K562 (cell line): Measurements from ENCODE around the gene NFKB2. TPM values are rescaled to one million over a fixed set of nuclear protein-coding genes. Genes with fewer than 3 reads are reported as not detected.

Source experiments
- EWSR1 ChIP-seq: fragments of 450-650 bp; IDR thresholded peaks from 2 replicates; pipeline ENCODE4 v1.6.1; 2018; ENCODE audit warnings: borderline replicate concordance, mild to moderate bottlenecking, low read depth, moderate library complexity; ENCODE audit not compliant: partially characterized antibody
- LCOR ChIP-seq: sonication (generic); formaldehyde crosslinking; IDR thresholded peaks from 2 replicates; pipeline ENCODE4 v1.8.0; 2022; ENCODE audit warnings: mild to moderate bottlenecking, missing genetic modification reagents
- MIER1 ChIP-seq: fragments of 450-650 bp; IDR thresholded peaks from 2 replicates; pipeline ENCODE4 v1.6.1; 2016; ENCODE audit warnings: antibody characterized with exemption, mild to moderate bottlenecking, low read depth
- PML ChIP-seq: IDR thresholded peaks from 2 replicates; pipeline ENCODE4 v1.6.1; 2012; ENCODE audit warnings: low read length, inconsistent platforms
- TAF1 ChIP-seq: IDR thresholded peaks from 2 replicates; pipeline ENCODE4 v1.6.1; 2011; ENCODE audit warnings: mild to moderate bottlenecking, low read length, moderate library complexity; ENCODE audit not compliant: insufficient read depth, control insufficient read depth, severe bottlenecking; ENCODE audit errors: extremely low read depth
- ZBTB7A ChIP-seq: IDR thresholded peaks from 2 replicates; pipeline ENCODE4 v1.6.1; 2011; ENCODE audit warnings: low read depth, mild to moderate bottlenecking, low read length, moderate library complexity, borderline replicate concordance; ENCODE audit not compliant: control insufficient read depth
- ZNF133 ChIP-seq: fragments of 250-450 bp; sonication (Bioruptor Pico); IDR thresholded peaks from 2 replicates; pipeline ENCODE4 v1.4.0; 2020; ENCODE audit warnings: mild to moderate bottlenecking
- ZNF253 ChIP-seq: fragments of 250-450 bp; sonication (Bioruptor Pico); conservative IDR thresholded peaks from 2 replicates; pipeline ENCODE4 v1.6.1; 2021; ENCODE audit warnings: mild to moderate bottlenecking
- polyA plus RNA-seq, 8 experiments: library from polyadenylated mRNA; depleted of rRNA in 4 of 8; stranded (reverse) in 5 of 8; unstranded in 3 of 8; fragments of >200 nt; fragmentation: Nextera tagmentation in 2 of 8; fragmentation: Illumina TruSeq in 1 of 8; extraction: Ambion mirVana in 2 of 8; extraction: Trizol in 1 of 8; gene quantifications; 2 replicates each; pipeline versions ENCODE4 v1.2.1 to v1.2.3, GENCODE V29; 2011 to 2014; ENCODE audit warnings: inconsistent platforms in 1 of 8, missing spikeins in 1 of 8
- total RNA-seq, 7 experiments: library from RNA; depleted of rRNA in 6 of 7; stranded (reverse); fragments of >200 nt in 6 of 7; fragmentation: Illumina TruSeq in 2 of 7; extraction: Trizol in 2 of 7; gene quantifications; 2 replicates each; pipeline versions ENCODE4 v1.2.1 to v1.2.3, GENCODE V29; 2011 to 2021; ENCODE audit warnings: low replicate concordance in 1 of 7
- TF ChIP-seq, protein P1 (sequence below): fragments of 450-650 bp; formaldehyde crosslinking; IDR thresholded peaks from 2 replicates; pipeline ENCODE4 v1.4.0; 2020; ENCODE audit warnings: mild to moderate bottlenecking, moderate library complexity
- TF ChIP-seq, protein P2 (sequence below): fragments of 250-450 bp; sonication (Bioruptor Pico); IDR thresholded peaks from 2 replicates; pipeline ENCODE4 v1.8.0; 2022; ENCODE audit warnings: inconsistent platforms
- TF ChIP-seq, protein P3 (sequence below): fragments of 250-450 bp; sonication (Bioruptor Pico); IDR thresholded peaks from 2 replicates; pipeline ENCODE4 v1.4.0; 2020; ENCODE audit warnings: borderline replicate concordance
- TF ChIP-seq, protein P4 (sequence below): sonication (generic); formaldehyde crosslinking; IDR thresholded peaks from 2 replicates; pipeline ENCODE4 v1.8.1; 2023; ENCODE audit warnings: mild to moderate bottlenecking, missing genetic modification reagents, moderate library complexity

NFKB2 gene
- total and polyA plus RNA-seq, 9 of the 15 experiments (the other 6 are each of a cell fraction or from before 2014, with no cell fraction given), result 0.07 to 20.3 (median 7.9) TPM

DNA sequence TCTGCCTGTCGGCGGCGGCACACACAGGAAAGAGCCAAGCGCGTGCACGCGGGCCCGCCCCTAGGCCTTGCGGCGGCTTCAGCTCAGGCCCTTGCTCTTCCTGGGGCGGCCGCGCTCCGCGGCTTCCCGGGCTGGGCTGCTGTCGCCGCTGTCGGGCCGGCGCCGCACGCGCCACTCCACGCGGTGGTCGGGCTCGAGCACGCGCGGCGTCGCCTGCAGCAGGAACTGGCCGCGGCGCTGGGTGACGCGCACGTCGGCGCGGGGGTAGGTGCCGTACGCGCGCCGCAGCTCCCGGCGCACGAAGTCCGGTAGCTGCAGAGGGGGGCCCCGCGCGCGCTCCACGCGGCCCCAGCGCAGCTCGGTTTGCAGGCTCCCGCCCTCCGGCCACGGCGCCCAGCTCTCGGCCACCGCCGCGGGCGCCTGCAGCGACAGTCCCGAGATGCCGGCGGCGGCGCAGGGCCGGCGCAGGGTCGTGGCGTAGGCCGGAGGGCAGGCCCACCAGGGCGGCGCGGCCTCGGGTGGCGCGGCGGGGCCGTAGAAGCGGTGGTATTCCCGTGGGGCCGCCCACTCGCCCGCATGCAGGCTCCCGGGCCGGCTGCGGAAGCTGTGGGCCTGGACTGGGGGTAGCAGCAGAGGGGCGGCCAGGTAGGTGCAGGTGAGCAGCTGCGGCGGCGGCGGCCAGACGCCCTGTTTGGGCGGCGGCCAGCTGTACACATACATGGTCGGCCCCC lies 55.0 kb downstream of the NFKB2 start (continued):
- TF ChIP-seq, protein P1, sequence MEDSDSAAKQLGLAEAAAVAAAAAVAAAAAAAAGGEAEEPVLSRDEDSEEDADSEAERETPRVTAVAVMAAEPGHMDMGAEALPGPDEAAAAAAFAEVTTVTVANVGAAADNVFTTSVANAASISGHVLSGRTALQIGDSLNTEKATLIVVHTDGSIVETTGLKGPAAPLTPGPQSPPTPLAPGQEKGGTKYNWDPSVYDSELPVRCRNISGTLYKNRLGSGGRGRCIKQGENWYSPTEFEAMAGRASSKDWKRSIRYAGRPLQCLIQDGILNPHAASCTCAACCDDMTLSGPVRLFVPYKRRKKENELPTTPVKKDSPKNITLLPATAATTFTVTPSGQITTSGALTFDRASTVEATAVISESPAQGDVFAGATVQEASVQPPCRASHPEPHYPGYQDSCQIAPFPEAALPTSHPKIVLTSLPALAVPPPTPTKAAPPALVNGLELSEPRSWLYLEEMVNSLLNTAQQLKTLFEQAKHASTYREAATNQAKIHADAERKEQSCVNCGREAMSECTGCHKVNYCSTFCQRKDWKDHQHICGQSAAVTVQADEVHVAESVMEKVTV (CRISPR knock-in tag), result no peak
- peak; percentile 55 for TF ChIP-seq TAF1
- TF ChIP-seq EWSR1, result no peak
- TF ChIP-seq, protein P2, sequence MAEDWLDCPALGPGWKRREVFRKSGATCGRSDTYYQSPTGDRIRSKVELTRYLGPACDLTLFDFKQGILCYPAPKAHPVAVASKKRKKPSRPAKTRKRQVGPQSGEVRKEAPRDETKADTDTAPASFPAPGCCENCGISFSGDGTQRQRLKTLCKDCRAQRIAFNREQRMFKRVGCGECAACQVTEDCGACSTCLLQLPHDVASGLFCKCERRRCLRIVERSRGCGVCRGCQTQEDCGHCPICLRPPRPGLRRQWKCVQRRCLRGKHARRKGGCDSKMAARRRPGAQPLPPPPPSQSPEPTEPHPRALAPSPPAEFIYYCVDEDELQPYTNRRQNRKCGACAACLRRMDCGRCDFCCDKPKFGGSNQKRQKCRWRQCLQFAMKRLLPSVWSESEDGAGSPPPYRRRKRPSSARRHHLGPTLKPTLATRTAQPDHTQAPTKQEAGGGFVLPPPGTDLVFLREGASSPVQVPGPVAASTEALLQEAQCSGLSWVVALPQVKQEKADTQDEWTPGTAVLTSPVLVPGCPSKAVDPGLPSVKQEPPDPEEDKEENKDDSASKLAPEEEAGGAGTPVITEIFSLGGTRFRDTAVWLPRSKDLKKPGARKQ, result no peak
- TF ChIP-seq MIER1, result no peak
- no peak for TF ChIP-seq ZNF133 (CRISPR knock-in tag)
- no peak for TF ChIP-seq ZNF253
- TF ChIP-seq, protein P3, sequence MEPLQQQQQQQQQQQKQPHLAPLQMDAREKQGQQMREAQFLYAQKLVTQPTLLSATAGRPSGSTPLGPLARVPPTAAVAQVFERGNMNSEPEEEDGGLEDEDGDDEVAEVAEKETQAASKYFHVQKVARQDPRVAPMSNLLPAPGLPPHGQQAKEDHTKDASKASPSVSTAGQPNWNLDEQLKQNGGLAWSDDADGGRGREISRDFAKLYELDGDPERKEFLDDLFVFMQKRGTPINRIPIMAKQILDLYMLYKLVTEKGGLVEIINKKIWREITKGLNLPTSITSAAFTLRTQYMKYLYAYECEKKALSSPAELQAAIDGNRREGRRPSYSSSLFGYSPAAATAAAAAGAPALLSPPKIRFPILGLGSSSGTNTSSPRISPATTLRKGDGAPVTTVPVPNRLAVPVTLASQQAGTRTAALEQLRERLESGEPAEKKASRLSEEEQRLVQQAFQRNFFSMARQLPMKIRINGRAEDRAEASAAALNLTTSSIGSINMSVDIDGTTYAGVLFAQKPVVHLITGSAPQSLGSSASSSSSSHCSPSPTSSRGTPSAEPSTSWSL, result no peak
- peak; percentile 28; the same call in 1 of the 2 replicates for TF ChIP-seq PML
- TF ChIP-seq, protein P4, sequence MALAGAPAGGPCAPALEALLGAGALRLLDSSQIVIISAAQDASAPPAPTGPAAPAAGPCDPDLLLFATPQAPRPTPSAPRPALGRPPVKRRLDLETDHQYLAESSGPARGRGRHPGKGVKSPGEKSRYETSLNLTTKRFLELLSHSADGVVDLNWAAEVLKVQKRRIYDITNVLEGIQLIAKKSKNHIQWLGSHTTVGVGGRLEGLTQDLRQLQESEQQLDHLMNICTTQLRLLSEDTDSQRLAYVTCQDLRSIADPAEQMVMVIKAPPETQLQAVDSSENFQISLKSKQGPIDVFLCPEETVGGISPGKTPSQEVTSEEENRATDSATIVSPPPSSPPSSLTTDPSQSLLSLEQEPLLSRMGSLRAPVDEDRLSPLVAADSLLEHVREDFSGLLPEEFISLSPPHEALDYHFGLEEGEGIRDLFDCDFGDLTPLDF (CRISPR knock-in tag), result peak; percentile 81; the same call in 1 of the 2 replicates
- TF ChIP-seq ZBTB7A, result no peak; the same call in 1 of the 2 replicates
- TF ChIP-seq LCOR (CRISPR knock-in tag), result no peak
